Muscle layer of duodenum (tissue), 2 donors: Measurements from ENCODE around the gene GRIN2D.
"Not testable (repeated sequence)": the region's sequence is repeated elsewhere in the genome, so short reads cannot be mapped to it uniquely, and the experiment has no call there.

Experiments
- H3K27ac ChIP-seq: one replicate; pipeline ENCODE4 v1.7.0; 2013; ENCODE audit warnings: mild to moderate bottlenecking, low read length
- H3K27me3 ChIP-seq: one replicate; pipeline ENCODE4 v1.7.0; 2013; ENCODE audit warnings: low read depth, mild to moderate bottlenecking, control low read depth, low read length
- H3K36me3 ChIP-seq, 2 donors: one replicate each; pipeline ENCODE4 v1.7.0; 2013; ENCODE audit warnings: low read length in 2 of 2, control low read depth in 1 of 2, mild to moderate bottlenecking in 1 of 2; ENCODE audit not compliant: insufficient read depth in 2 of 2, control insufficient read depth in 1 of 2
- H3K4me1 ChIP-seq, 2 donors: one replicate each; pipeline ENCODE4 v1.7.0; 2013; ENCODE audit warnings: low read length in 2 of 2, mild to moderate bottlenecking in 2 of 2, control low read depth in 1 of 2, moderate library complexity in 1 of 2; ENCODE audit not compliant: insufficient read depth in 2 of 2, control insufficient read depth in 1 of 2
- H3K4me3 ChIP-seq, 2 donors: one replicate each; pipeline ENCODE4 v1.7.0; 2013; ENCODE audit warnings: low read length in 2 of 2, low read depth in 1 of 2, mild to moderate bottlenecking in 1 of 2
- H3K9me3 ChIP-seq, 2 donors: one replicate each; pipeline ENCODE4 v1.7.0; 2013; ENCODE audit warnings: low read length in 2 of 2, control low read depth in 1 of 2, mild to moderate bottlenecking in 1 of 2; ENCODE audit not compliant: control insufficient read depth in 1 of 2
- donor health status: healthy.

GRIN2D gene

GRCh38 chr19:48361912-48362311 is 31.6 kb upstream of the GRIN2D start:
- Histone ChIP-seq H3K4me1 (peaks cover 0 to 6% of the 10 kb centered on the region in 2 donors), H3K27me3 (no peaks in the 10 kb centered on the region), H3K9me3 (no peaks in the 10 kb centered on the region), H3K4me3 (no peak overlapping the region), H3K36me3 (peaks cover 0 to 3% of the 10 kb centered on the region in 2 donors), H3K27ac (no peak overlapping the region)

- peaks cover 0 to 6% of the 10 kb centered on the region in 2 donors for H3K4me1 ChIP-seq
- peaks cover 0 to 3% of the 10 kb centered on the region in 2 donors for H3K36me3 ChIP-seq
- no peaks in the 10 kb centered on the region for H3K9me3 ChIP-seq
- H3K4me3 ChIP-seq: peak overlapping the region; percentile 63 to 96
- H3K27ac ChIP-seq: peak overlapping the region; percentile 97
- no peaks in the 10 kb centered on the region for H3K27me3 ChIP-seq
Measured at GRCh38 chr19:48362716-48363499, 30.6 kb upstream of the GRIN2D start.

- H3K27me3 ChIP-seq: no peaks in the 10 kb centered on the region
- peaks cover 0 to 3% of the 10 kb centered on the region in 2 donors for H3K36me3 ChIP-seq
- peaks cover 0 to 6% of the 10 kb centered on the region in 2 donors for H3K4me1 ChIP-seq
Measured at GRCh38 chr19:48363500-48363809, 30.0 kb upstream of the GRIN2D start.

GRCh38 chr19:48363810-48364597 is 29.5 kb upstream of the GRIN2D start, which contains the start of the genes SYNGR4 and TMEM143:
TSS of gene SYNGR4 (plus strand) at chr19:48364367. CDS start at chr19:48365843, 1,476 bp downstream.
TSS of gene TMEM143 (minus strand) at chr19:48363940. CDS start at chr19:48363920, 20 bp downstream.
- Histone ChIP-seq H3K4me3 (peak within 1 kb of the TSS; percentile 63 to 96), H3K27me3 (no peaks in the 10 kb centered on the region), H3K36me3 (peaks cover 0 to 3% of the 10 kb centered on the region in 2 donors), H3K4me1 (peaks cover 0 to 6% of the 10 kb centered on the region in 2 donors), H3K9me3 (no peaks in the 10 kb centered on the region), H3K27ac (peak within 1 kb of the TSS; percentile 97)

More at GRCh38 chr19:48363500-48363809, 30.0 kb upstream of the GRIN2D start:
- Histone ChIP-seq H3K27ac (peak overlapping the region; percentile 97), H3K9me3 (no peaks in the 10 kb centered on the region), H3K4me3 (peak overlapping the region; percentile 63 to 96)

DNA sequence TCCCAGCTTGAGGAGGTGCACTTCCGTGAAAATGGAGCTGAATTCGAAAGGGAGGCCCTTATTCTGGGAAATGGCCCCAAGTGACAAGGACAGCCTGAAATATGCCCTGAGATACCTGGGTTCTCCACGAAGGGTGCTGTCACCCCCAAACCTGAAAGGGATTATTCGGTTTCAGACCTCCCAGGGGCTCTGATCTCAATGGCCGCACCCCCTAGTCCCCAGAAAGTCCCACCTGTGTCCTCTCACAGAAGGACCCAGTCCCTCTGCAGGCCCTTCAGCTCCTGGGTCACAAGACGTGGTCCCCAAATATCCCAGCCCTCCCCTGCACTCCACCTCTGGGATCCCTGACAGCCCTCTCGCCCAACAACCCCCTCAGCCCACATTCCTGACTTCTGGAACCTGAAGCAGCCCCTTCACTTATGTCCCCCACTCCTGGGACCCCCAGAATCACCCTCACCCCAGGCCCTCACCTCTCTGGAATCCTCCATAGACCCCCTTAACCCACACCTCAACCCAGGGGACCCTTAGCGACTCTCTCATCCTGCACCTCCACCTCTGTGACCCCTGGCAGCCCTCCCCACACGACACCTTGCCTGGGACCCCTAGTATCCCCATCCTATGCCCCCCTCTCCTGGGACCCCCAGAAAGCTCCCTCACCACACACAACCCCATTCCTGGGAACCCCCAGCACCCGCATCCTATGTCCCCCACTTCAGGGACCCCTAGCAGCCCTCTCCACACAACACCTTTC is 28.7 kb upstream of the GRIN2D start:
- Histone ChIP-seq H3K4me3 (peak overlapping the region; percentile 52 to 63), H3K4me1 (peaks cover 0 to 6% of the 10 kb centered on the region in 2 donors), H3K36me3 (peaks cover 0 to 3% of the 10 kb centered on the region in 2 donors), H3K27me3 (no peaks in the 10 kb centered on the region), H3K9me3 (no peaks in the 10 kb centered on the region), H3K27ac (peak overlapping the region; percentile 76)

GRCh38 chr19:48365602-48366001 is 27.9 kb upstream of the GRIN2D start:
- Histone ChIP-seq H3K4me1 (peaks cover 0 to 6% of the 10 kb centered on the region in 2 donors), H3K27ac (no peak overlapping the region), H3K27me3 (no peaks in the 10 kb centered on the region), H3K9me3 (no peaks in the 10 kb centered on the region), H3K36me3 (no peaks in the 10 kb centered on the region), H3K4me3 (no peak overlapping the region)

DNA sequence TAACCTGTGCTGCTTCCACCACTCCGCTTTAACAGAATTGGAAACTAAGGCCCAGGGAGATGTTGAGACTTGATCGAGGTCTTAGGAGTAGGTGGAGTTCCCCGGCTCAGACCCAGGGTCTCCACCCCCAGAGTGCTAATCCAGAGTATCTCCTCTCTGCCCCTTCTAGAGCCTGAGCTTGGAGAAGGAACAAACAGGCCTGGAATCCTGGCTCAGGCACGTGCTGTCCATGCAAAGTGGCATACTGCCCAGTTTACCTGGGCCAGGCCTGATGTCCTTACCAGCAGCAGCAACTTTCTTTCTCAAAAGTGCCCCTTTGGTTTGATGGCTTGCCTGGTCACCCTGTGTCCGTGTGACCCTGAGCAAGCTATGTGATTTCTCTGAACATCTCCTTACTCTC is 25.6 kb upstream of the GRIN2D start:
- no peaks in the 10 kb centered on the region for H3K9me3 ChIP-seq
- H3K4me3 ChIP-seq: no peak overlapping the region
- no peaks in the 10 kb centered on the region for H3K27me3 ChIP-seq
- peaks cover 0 to 6% of the 10 kb centered on the region in 2 donors for H3K4me1 ChIP-seq
- H3K36me3 ChIP-seq: no peaks in the 10 kb centered on the region
- H3K27ac ChIP-seq: no peak overlapping the region

GRCh38 chr19:48368936-48369335 is 24.5 kb upstream of the GRIN2D start:
- Histone ChIP-seq H3K9me3 (no peaks in the 10 kb centered on the region), H3K4me3 (no peak overlapping the region), H3K36me3 (no peaks in the 10 kb centered on the region), H3K27ac (no peak overlapping the region), H3K4me1 (peaks cover 0 to 6% of the 10 kb centered on the region in 2 donors), H3K27me3 (no peaks in the 10 kb centered on the region)

DNA sequence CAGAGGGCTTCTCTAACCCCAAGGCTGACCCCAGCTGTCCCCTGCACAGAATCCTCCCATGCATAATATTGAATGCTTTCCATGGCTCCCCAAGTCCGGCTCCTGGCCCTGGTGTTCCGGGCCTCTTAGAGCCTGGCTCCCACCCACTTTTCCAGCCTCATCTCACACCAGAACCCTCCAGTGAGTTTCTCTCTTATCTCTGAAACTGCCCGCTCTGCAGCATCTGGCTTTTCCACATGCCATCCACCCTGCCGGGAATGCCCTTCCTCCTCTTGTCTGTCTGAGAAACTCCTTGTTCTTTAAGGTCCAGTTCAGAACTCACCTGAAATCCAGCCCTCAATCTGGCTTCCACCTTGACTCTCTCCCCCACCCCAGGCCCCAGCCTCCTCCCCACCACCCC is 22.5 kb upstream of the GRIN2D start:
- Histone ChIP-seq H3K27me3 (no peaks in the 10 kb centered on the region), H3K4me1 (no peaks in the 10 kb centered on the region), H3K9me3 (no peaks in the 10 kb centered on the region), H3K36me3 (no peaks in the 10 kb centered on the region), H3K27ac (no peak overlapping the region), H3K4me3 (no peak overlapping the region)

- H3K36me3 ChIP-seq: no peaks in the 10 kb centered on the region
- no peaks in the 10 kb centered on the region for H3K9me3 ChIP-seq
- H3K27ac ChIP-seq: no peak overlapping the region
- H3K27me3 ChIP-seq: no peaks in the 10 kb centered on the region
- no peak overlapping the region for H3K4me3 ChIP-seq
- no peaks in the 10 kb centered on the region for H3K4me1 ChIP-seq
Measured at GRCh38 chr19:48371367-48371766, 22.1 kb upstream of the GRIN2D start.

DNA sequence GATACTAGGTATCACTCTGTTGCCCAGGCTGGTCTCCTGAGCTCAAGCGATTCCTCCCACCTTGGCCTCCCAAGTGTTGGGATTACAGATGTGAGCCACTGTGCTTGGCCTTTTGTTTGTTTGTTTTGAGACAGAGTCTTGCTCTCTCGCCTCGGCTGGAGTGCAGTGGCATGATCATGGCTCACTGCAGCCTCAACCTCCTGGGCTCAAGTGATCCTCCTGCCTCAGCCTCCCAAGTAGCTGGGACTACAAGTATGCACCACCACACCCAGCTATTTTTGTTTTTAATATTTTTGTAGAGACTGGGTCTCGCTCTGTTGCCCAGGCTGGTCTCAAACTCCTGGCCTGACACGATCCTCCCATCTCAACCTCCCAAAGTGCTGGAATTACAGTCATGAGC is 21.7 kb upstream of the GRIN2D start:
- H3K9me3 ChIP-seq, H3K27ac ChIP-seq, H3K36me3 ChIP-seq, H3K4me3 ChIP-seq, H3K27me3 ChIP-seq, H3K4me1 ChIP-seq: not testable (repeated sequence)
